H1 (cell line): Measurements from ENCODE around the gene ASB16. TPM values are rescaled to one million over a fixed set of nuclear protein-coding genes. Genes with fewer than 3 reads are reported as not detected.

Experiments used
- CTCF ChIA-PET: fragments of 300-600 bp; sonication (Branson Sonifier 250); formaldehyde crosslinking; loops from one replicate; lab custom pipeline; 2021; ENCODE audit not compliant: partially characterized antibody; lab: Charles Lee
- POLR2A ChIA-PET: fragments of 300-600 bp; sonication (Branson Sonifier 250); formaldehyde crosslinking; loops from one replicate; lab custom pipeline; 2021; ENCODE audit warnings: inconsistent platforms; ENCODE audit not compliant: partially characterized antibody; lab: Charles Lee
- DNase-seq, 2 experiments: peaks; one replicate each; pipeline versions ENCODE4 v3.0.0 to v3.0.0-alpha.2; 2010 to 2022; ENCODE audit warnings: low spot score in 2 of 2, low read depth in 1 of 2, mixed read lengths in 1 of 2
- FAIRE-seq: peaks from 2 replicates; lab custom pipeline; 2011; peaks lifted over from hg19 to GRCh38; lab: Jason Lieb, UNC
- H2AFZ ChIP-seq: 2 replicates; pipeline ENCODE4 v1.8.1; 2012; ENCODE audit warnings: low read length, inconsistent platforms
- H2AK5ac ChIP-seq: 2 replicates; pipeline ENCODE4 v1.6.1; 2013; ENCODE audit warnings: low read depth, low read length
- H2BK120ac ChIP-seq: replicated peaks from 2 replicates; pipeline ENCODE3; 2013; ENCODE audit warnings: low read depth, low read length, inconsistent platforms
- H2BK12ac ChIP-seq: 2 replicates; pipeline ENCODE4 v1.6.1; 2013; ENCODE audit warnings: low read depth, low read length
- H2BK15ac ChIP-seq: 2 replicates; pipeline ENCODE4 v1.6.1; 2013; ENCODE audit warnings: low read length
- H2BK20ac ChIP-seq: 2 replicates; pipeline ENCODE4 v1.6.1; 2013; ENCODE audit warnings: low read length
- H2BK5ac ChIP-seq: 2 replicates; pipeline ENCODE4 v1.6.1; 2013; ENCODE audit warnings: low read depth, low read length
- H3K14ac ChIP-seq: 2 replicates; pipeline ENCODE4 v1.6.1; 2013; ENCODE audit warnings: inconsistent platforms; ENCODE audit not compliant: insufficient read length
- H3K18ac ChIP-seq: 2 replicates; pipeline ENCODE4 v1.6.1; 2013; ENCODE audit warnings: low read length; ENCODE audit errors: extremely low read depth
- H3K23ac ChIP-seq: 2 replicates; pipeline ENCODE4 v1.6.1; 2013; ENCODE audit warnings: inconsistent platforms; ENCODE audit not compliant: insufficient read length
- H3K23me2 ChIP-seq: 2 replicates; pipeline ENCODE4 v1.6.1; 2013; ENCODE audit warnings: low read depth, low read length
- H3K27ac ChIP-seq: 2 replicates; pipeline ENCODE4 v1.6.1; 2011; ENCODE audit warnings: low read depth, low read length, inconsistent platforms
- H3K27me3 ChIP-seq, 4 experiments: replicated peaks in 1 of 4; 1 replicate in 1 of 4; 2 replicates in 3 of 4; pipeline versions ENCODE4 v1.6.1 to v1.8.1; 2011 to 2013; ENCODE audit warnings: low read length in 3 of 4, mild to moderate bottlenecking in 3 of 4, inconsistent platforms in 2 of 4, mixed read lengths in 2 of 4, moderate library complexity in 1 of 4; ENCODE audit not compliant: control insufficient read depth in 3 of 4, insufficient read depth in 3 of 4; ENCODE audit errors: extremely low read depth in 1 of 4
- H3K36me3 ChIP-seq, 4 experiments: 2 replicates each; pipeline versions ENCODE4 v1.6.1 to v1.8.1; 2011 to 2013; ENCODE audit warnings: mild to moderate bottlenecking in 4 of 4, low read length in 3 of 4, moderate library complexity in 2 of 4, control low read depth in 1 of 4, inconsistent platforms in 1 of 4; ENCODE audit not compliant: insufficient read depth in 4 of 4, control insufficient read depth in 2 of 4
- H3K4ac ChIP-seq: replicated peaks from 2 replicates; pipeline ENCODE3; 2013; ENCODE audit warnings: low read length, low read depth, mixed read lengths, inconsistent platforms; ENCODE audit not compliant: insufficient read length
- H3K4me1 ChIP-seq, 4 experiments: replicated peaks in 1 of 4; 1 replicate in 1 of 4; 2 replicates in 3 of 4; pipeline versions ENCODE4 v1.6.1 to v1.8.1; 2011 to 2013; ENCODE audit warnings: low read length in 3 of 4, inconsistent platforms in 2 of 4, mixed read lengths in 1 of 4; ENCODE audit not compliant: insufficient read depth in 4 of 4, control insufficient read depth in 3 of 4
- H3K4me2 ChIP-seq, 2 experiments: 2 replicates each; pipeline versions ENCODE4 v1.6.1 to v1.8.1; 2011 to 2013; ENCODE audit warnings: low read depth in 2 of 2, low read length in 2 of 2, control low read depth in 1 of 2, inconsistent platforms in 1 of 2, mild to moderate bottlenecking in 1 of 2; ENCODE audit not compliant: insufficient read depth in 1 of 2
- H3K4me3 ChIP-seq, 4 experiments: fragments of 200-600, 300-600 bp in 1 of 4; sonication (generic), shearing (Covaris generic), sonication (Bioruptor Twin) in 1 of 4; 2 replicates each; pipeline versions ENCODE4 v1.5.1 to v1.8.1; 2011 to 2016; ENCODE audit warnings: low read length in 4 of 4, low read depth in 3 of 4, control low read depth in 2 of 4, inconsistent platforms in 2 of 4, mild to moderate bottlenecking in 2 of 4, mixed read lengths in 1 of 4, moderate library complexity in 1 of 4; ENCODE audit not compliant: insufficient read depth in 2 of 4; ENCODE audit errors: extremely low read depth in 1 of 4
- H3K56ac ChIP-seq: replicated peaks from 2 replicates; pipeline ENCODE3; 2013; ENCODE audit warnings: low read depth, mild to moderate bottlenecking, mixed read lengths, low read length, inconsistent platforms; ENCODE audit not compliant: insufficient read length
- H3K79me1 ChIP-seq: 2 replicates; pipeline ENCODE4 v1.6.1; 2013; ENCODE audit warnings: low read depth, low read length, control low read depth
- H3K79me2 ChIP-seq, 2 experiments: 2 replicates each; pipeline versions ENCODE4 v1.6.1 to v1.8.1; 2012 to 2013; ENCODE audit warnings: low read length in 2 of 2, mild to moderate bottlenecking in 2 of 2, inconsistent platforms in 1 of 2; ENCODE audit not compliant: insufficient read depth in 2 of 2, control insufficient read depth in 1 of 2
- H3K9ac ChIP-seq, 4 experiments: replicated peaks in 1 of 4; 1 replicate in 1 of 4; 2 replicates in 3 of 4; pipeline versions ENCODE4 v1.6.1 to v1.8.1; 2011 to 2013; ENCODE audit warnings: low read depth in 3 of 4, low read length in 3 of 4, control low read depth in 2 of 4, mild to moderate bottlenecking in 2 of 4, moderate library complexity in 2 of 4, inconsistent platforms in 1 of 4; ENCODE audit errors: extremely low read depth in 1 of 4
- H3K9me3 ChIP-seq, 2 experiments: 2 replicates each; pipeline versions ENCODE4 v1.6.1 to v1.8.1; 2012 to 2013; ENCODE audit warnings: mild to moderate bottlenecking in 2 of 2, moderate library complexity in 2 of 2, control low read depth in 1 of 2, inconsistent platforms in 1 of 2, low read depth in 1 of 2, low read length in 1 of 2, mixed read lengths in 1 of 2; ENCODE audit not compliant: insufficient read depth in 2 of 2
- H4K20me1 ChIP-seq, 2 experiments: replicated peaks in 1 of 2; 2 replicates each; pipeline versions ENCODE3 to v1.8.1; 2011 to 2013; ENCODE audit warnings: inconsistent platforms in 2 of 2, low read length in 2 of 2, mild to moderate bottlenecking in 1 of 2; ENCODE audit not compliant: insufficient read depth in 2 of 2, control insufficient read depth in 1 of 2
- H4K5ac ChIP-seq: 2 replicates; pipeline ENCODE4 v1.6.1; 2013; ENCODE audit warnings: low read length, low read depth, mixed read lengths, inconsistent platforms; ENCODE audit not compliant: insufficient read length
- H4K8ac ChIP-seq: 2 replicates; pipeline ENCODE4 v1.8.0; 2013; ENCODE audit warnings: mild to moderate bottlenecking, moderate library complexity, low read length, inconsistent platforms; ENCODE audit not compliant: insufficient read depth; ENCODE audit errors: extremely low read depth
- H4K91ac ChIP-seq: replicated peaks from 2 replicates; pipeline ENCODE3; 2013; ENCODE audit warnings: low read length, mixed read lengths, inconsistent platforms; ENCODE audit not compliant: insufficient read length
- ASH2L ChIP-seq: fragments of 200-600, 300-600 bp; sonication (generic); IDR thresholded peaks from one replicate; pipeline ENCODE4 v1.7.1; 2017; ENCODE audit warnings: low read length
- SRF ChIP-seq: IDR thresholded peaks from 2 replicates; pipeline ENCODE4 v1.6.1; 2011; ENCODE audit warnings: mild to moderate bottlenecking, low read depth, low read length, moderate library complexity
- WGBS, 2 experiments: shearing (Covaris generic) in 1 of 2; methylation state at CpG; one replicate each; pipeline versions ENCODE4 v1.1.6 to v1.1.7; 2013 to 2015; ENCODE audit warnings: low lambda C conversion rate in 2 of 2, mixed read lengths in 2 of 2, inconsistent platforms in 1 of 2, low coverage in 1 of 2, missing lambda C conversion rate in 1 of 2; ENCODE audit not compliant: insufficient replicate concordance in 2 of 2, insufficient coverage in 1 of 2, insufficient read length in 1 of 2; ENCODE audit errors: extremely low coverage in 1 of 2, missing lambda C conversion rate in 1 of 2; 5-methylcytosine and 5-hydroxymethylcytosine counted together
- polyA plus RNA-seq, 7 experiments: library from polyadenylated mRNA; depleted of rRNA in 3 of 7; stranded (reverse) in 5 of 7; unstranded in 2 of 7; fragments of >200 nt in 5 of 7; fragments of 200-250 nt in 2 of 7; gene quantifications; 1 replicate in 5 of 7; 2 replicates in 1 of 7; 4 replicates in 1 of 7; pipeline versions ENCODE4 v1.2.1 to v1.2.3, GENCODE V29; 2011 to 2013; ENCODE audit warnings: missing spikeins in 2 of 7, mixed read lengths in 2 of 7
- total RNA-seq: library from RNA; stranded (reverse); fragmentation: NEBNext Ultra II Directional; extraction: Animal tissue kit (Norgen Biotek cat#: 25700); gene quantifications from 2 replicates; pipeline ENCODE4 v1.2.1, GENCODE V29; 2021

Gene ASB16
- total and polyA plus RNA-seq, 2 of the 8 experiments (the other 6 are each of a cell fraction or from before 2014, with no cell fraction given): 0.05 TPM; not detected in 1

DNA sequence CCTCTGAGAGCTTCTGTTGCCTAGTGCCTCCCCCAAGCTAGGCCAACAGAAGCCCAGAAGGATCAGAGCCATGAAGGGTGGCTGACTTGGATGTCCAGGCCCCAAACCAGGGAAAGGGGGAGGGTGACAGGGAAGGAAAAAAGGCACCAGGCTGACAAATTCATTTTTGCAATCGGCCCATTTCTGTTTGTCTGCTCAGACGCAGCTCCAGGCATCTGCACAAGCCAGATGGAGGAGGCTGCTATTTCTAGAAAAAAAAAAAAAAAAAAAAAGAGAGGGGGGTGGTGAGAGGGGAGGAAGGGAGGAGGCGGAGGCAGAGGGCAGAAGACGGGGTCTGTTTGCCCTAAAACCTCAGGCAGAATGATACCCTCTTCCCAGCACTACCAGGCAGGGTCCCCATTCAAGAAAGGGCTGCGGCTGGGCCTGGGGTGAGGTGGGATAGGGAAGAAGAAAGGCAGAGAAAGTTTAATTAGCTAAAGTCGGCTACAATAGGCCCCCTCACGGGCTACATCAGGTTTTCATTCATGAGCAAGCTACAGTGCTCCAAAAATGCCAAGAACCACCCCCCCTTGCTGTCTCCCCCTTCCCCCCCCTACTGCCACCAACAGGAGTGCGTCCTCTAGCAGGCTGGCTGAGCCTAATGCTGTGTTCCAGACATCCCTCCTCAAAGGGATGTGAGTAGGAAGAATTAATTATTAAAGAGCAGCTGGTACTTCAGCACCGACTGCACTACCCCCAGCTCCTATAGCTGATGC lies 49.5 kb upstream of the ASB16 start:
- Histone ChIP-seq H3K18ac (no peak overlapping the region), H3K4me2 (peak overlapping the region; percentile 81 to 93), H4K5ac (peak overlapping the region; percentile 19), H4K8ac (no peak overlapping the region), H4K91ac (peak overlapping the region; percentile 13), H2AFZ (no peak overlapping the region), H3K56ac (no peak overlapping the region), H3K79me2 (peaks cover 0 to 63% of the 10 kb centered on the region in 2 experiments; a peak in 2 of 4 replicates), H3K23ac (no peak overlapping the region), H2BK5ac (no peak overlapping the region), H3K36me3 (no peaks in the 10 kb centered on the region; a peak in 1 of 8 replicates), H4K20me1 (peaks cover 3 to 11% of the 10 kb centered on the region in 2 experiments), H2BK15ac (no peak overlapping the region), H2BK120ac (no peak overlapping the region), H2BK12ac (no peak overlapping the region), H3K27me3 (no peaks in the 10 kb centered on the region), H3K79me1 (peaks cover 29% of the 10 kb centered on the region), H3K23me2 (peaks cover 7% of the 10 kb centered on the region; the same call in 1 of the 2 replicates), H3K4me3 (peak overlapping the region in 3 of 4 experiments; percentile 68 to 99 (median 95); a peak in 4 of 8 replicates), H2AK5ac (no peak overlapping the region), H3K14ac (no peak overlapping the region), H2BK20ac (no peak overlapping the region), H3K4me1 (peaks cover 17 to 31% (median 23%) of the 10 kb centered on the region in 4 experiments), H3K4ac (no peak overlapping the region), H3K27ac (no peak overlapping the region), H3K9me3 (no peaks in the 10 kb centered on the region), H3K9ac (no peak overlapping the region)
- ChIA-PET CTCF (interaction anchor here (0.8 to 20.6 kb wide), 7 partner anchors 14 to 96 kb away, joined by 3 to 638 read pairs (median 4); partner anchors contain the start of gene ASB16), POLR2A (interaction anchor here (0.5 to 3.1 kb wide), 8 partner anchors 9 to 100 kb away, joined by 3 to 24 read pairs (median 4); partner anchors contain the start of gene LSM12)
- DNase-seq: no peak
- TF ChIP-seq ASH2L: peak; percentile 28
- TF ChIP-seq SRF: no peak
- WGBS, 2 experiments: 31% methylated on average over 4 of the region's 9 CpGs; no CpG with 5 or more reads in 1 of the 2 experiments
- FAIRE-seq: no peak
